22Rv1 (cell line): ENCODE results near the gene SCGB2B2.
A peak's percentile ranks its signal among the peaks of the same experiment; 100 is the strongest.

ENCODE experiments used
- H3K27ac ChIP-seq: fragments of 450-650 bp; 2 replicates; pipeline ENCODE4 v1.5.1; 2017
- ZFX ChIP-seq: fragments of 450-650 bp; IDR thresholded peaks from 2 replicates; pipeline ENCODE4 v1.6.1; 2017; ENCODE audit warnings: antibody characterized with exemption, borderline replicate concordance
- TF ChIP-seq, protein P1 (sequence below): fragments of 450-650 bp; IDR thresholded peaks from 2 replicates; pipeline ENCODE4 v1.5.1; 2017; ENCODE audit warnings: mild to moderate bottlenecking

The SCGB2B2 gene, protein sequence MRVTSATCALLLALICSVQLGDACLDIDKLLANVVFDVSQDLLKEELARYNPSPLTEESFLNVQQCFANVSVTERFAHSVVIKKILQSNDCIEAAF

DNA sequence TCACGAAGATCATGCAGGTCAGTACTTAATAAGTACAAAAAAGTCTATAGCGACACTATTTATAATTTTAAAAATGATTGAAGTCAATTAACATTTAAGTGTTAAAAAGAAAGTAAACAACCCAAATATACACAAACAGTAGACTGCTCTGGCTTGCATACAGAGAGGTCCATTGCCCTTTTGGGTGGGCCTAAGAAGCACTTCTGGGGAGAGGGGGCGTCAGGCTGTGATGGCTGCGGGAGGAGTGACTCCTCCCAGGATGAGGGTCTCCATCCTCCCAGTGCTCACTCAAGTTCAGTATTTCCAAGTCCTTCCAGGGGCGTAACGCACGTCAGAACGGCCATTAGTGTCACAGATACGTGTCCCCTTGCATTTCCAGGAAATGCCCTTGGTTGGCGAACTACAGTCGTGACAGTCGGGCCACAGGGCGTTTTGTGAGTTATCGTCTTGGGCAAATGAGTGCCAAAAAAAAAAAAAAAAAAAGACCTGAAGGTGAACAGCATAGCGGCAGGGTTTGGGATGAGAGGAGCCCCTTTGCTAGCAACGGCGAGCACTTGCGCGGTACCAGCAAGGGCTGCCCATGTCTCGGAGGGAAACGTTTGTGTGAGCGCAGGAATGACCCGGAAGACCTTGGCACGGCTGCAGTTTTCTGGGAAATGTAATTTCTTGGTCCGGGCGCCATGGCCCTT lies at the start of gene SCGB2B2:
SCGB2B2 (minus strand) TSS at position 463 of the 689 bp plus-strand sequence. CDS start 82,596 bp downstream, outside the sequence.
- TF ChIP-seq ZFX = no peak
- TF ChIP-seq, protein P1, sequence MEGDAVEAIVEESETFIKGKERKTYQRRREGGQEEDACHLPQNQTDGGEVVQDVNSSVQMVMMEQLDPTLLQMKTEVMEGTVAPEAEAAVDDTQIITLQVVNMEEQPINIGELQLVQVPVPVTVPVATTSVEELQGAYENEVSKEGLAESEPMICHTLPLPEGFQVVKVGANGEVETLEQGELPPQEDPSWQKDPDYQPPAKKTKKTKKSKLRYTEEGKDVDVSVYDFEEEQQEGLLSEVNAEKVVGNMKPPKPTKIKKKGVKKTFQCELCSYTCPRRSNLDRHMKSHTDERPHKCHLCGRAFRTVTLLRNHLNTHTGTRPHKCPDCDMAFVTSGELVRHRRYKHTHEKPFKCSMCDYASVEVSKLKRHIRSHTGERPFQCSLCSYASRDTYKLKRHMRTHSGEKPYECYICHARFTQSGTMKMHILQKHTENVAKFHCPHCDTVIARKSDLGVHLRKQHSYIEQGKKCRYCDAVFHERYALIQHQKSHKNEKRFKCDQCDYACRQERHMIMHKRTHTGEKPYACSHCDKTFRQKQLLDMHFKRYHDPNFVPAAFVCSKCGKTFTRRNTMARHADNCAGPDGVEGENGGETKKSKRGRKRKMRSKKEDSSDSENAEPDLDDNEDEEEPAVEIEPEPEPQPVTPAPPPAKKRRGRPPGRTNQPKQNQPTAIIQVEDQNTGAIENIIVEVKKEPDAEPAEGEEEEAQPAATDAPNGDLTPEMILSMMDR = no peak
- H3K27ac ChIP-seq = peak within 1 kb of the TSS; percentile 84

DNA sequence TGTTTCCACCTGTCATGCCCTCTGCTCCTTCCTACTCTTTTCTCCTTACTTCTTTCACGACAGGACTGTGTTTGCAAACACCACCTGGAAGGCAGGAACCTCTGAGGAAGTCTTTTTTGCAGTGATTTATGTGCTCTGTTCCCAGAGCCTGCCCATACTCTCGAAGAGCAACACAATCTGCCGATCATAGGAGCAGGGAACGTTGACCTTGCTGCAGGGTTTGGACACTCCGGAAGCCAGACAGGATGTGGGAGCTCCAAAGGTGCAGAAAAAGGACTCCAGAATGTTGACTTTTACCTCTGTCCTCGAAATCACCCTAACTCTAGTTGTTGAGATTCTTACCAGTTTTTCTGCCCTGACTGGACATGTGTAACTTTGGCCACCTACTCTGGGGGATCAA lies 48.4 kb upstream of the SCGB2B2 start:
- no peak overlapping the region for H3K27ac ChIP-seq
- TF ChIP-seq, protein P1 = no peak
- no peak for TF ChIP-seq ZFX

- TF ChIP-seq ZFX = no peak
- TF ChIP-seq, protein P1 = no peak
- no peak overlapping the region for H3K27ac ChIP-seq
Measured at GRCh38 chr19:34722353-34722752, 45.4 kb upstream of the SCGB2B2 start.

GRCh38 chr19:34715357-34715756 lies 38.4 kb upstream of the SCGB2B2 start:
- no peak for TF ChIP-seq ZFX
- TF ChIP-seq, protein P1 = no peak
- H3K27ac ChIP-seq = no peak overlapping the region

GRCh38 chr19:34713262-34713637 lies 36.3 kb upstream of the SCGB2B2 start:
- no peak for TF ChIP-seq ZFX
- TF ChIP-seq, protein P1 = no peak
- no peak overlapping the region for H3K27ac ChIP-seq

DNA sequence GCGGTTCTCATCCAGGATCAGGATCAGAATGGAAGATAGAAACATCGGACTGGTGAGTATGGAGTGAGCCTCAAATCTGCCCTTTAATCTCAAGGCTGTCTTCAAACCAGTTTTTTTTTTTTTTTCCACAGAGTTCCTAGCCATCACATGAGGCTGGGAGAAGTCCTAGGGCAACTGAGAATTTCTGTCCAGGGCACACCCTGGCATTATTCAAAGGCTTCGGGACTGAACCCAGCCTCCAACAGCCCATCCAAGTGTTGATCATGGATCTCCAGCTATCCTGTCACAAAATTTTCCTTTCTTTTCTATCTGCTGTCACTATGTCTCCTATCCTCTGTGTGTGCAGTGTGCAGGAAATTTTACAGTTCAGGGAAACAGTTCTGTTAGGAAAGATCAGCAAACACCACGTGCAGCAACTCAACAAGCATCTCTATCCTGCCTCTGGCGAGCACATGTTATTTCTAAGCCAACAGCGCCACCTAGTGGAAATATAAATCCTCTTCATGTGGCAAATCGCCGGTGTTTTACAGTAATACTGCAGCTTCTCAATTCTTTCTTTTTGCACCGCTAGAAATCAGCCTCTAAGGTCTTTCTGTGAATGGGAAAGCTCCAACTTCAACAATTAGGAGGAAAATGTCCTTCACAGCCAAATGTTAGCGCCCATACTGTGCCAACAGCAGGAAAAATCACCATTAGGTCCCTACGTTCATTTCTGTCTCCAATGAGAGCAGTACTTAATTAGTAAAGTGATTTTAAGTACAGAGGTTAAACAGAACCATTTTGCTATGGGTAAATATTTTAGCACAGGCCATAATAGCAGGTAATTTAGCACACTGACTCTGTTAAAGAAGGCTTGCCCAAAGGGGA lies 35.7 kb upstream of the SCGB2B2 start:
- no peak for TF ChIP-seq ZFX
- TF ChIP-seq, protein P1 = peak; percentile 68
- H3K27ac ChIP-seq = no peak overlapping the region
